CD4-positive, alpha-beta T cell treated with Interleukin-17A for 1 hour (primary cell): Measurements from ENCODE around the gene NUAK2.
A peak's percentile ranks its signal among the peaks of the same experiment; 100 is the strongest.
"Not testable (repeated sequence)": the region's sequence is repeated elsewhere in the genome, so short reads cannot be mapped to it uniquely, and the experiment has no call there.

Experiments used
- DNase-seq: peaks from one replicate; pipeline ENCODE4 v3.0.0-alpha.2; 2020

The NUAK2 gene

DNA sequence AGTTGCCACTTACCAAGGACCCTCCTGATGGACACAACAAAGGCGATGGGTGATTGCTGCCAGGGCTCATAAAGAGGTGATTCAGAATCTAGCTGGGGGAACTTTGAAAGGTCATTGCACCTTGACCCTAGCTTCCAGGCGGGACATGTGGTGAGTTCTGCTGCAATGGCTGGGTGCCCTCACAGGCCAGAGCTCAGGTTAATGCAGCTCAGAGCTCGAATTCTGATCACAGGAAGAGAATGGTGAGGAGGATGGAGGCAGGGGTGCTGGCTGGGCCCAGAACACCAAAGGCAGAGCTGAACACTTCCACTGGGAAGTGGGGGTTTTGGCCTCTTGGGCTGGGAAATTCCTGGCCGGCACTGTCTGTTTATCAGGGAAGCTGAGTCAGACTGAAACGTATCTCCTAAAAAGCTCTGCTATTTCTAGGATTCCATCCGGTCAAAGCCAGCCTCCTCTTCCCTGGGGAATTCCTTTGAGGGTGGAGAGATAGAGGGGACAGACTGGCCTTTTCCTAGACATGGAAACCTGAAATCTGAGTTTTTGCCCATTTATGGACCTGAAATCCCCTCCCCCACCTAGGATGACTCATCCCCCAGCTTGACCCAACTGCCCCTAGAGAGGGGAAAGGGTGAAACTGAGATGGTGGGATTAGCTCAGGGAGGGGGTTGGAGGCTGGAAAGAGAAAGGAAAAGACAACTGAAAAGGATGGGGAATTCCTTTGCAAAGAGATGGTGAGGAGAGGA lies 27.2 kb downstream of the NUAK2 start:
- no peak for DNase-seq

DNA sequence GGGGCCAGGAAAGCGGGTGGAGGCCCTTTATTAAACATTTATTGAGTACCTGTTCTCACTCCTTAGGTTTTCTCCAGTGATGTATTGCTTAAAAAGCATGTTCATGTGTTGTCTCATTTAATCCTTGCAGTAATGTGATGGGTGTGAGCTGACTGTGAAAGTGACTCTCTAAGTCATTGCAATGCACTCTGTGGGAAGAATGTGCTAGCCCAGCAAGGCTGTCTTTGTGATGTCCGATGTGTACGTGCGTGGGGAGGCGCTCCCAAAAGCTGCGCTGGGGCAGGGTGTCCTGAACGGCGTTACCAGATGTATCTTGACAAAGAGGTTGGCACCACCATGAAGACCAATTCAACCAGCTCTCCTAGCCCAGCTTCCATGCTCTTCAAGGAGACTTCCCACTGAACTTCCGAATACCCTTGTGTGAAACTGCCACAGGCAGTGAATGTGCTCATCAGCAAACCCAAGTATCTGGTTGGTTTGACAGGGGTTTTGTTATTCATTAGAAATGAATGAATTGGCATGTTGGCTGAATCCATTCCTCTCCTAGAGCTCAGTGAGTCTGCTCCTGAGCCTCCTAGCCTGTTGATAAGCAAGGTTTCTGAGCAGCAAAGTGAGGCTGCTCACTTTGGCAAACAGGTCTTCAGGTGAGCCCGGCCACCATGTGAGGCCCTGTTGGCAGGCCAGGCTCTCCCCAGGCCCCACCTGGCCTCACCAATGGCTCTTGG lies 28.0 kb downstream of the NUAK2 start:
- DNase-seq = no peak

DNA sequence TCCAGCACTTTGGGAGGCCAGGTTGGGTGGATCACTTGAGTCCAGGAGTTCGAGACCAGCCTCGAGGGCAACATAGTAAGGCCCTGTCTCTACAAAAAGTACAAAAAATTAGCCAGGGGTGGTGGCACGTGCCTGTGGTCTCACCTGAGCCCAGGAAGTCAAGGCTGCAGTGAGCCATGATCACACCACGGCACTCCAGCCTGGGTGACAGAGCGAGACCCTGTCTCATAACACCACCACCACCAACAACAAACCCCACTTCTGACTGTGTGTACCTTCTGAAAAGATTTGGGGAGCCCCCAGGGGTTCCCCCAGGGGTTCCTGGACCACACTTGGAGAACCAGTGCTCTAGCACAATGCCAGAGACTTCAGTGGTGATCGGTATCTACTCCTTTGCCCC lies 29.9 kb downstream of the NUAK2 start:
- no peak for DNase-seq

DNA sequence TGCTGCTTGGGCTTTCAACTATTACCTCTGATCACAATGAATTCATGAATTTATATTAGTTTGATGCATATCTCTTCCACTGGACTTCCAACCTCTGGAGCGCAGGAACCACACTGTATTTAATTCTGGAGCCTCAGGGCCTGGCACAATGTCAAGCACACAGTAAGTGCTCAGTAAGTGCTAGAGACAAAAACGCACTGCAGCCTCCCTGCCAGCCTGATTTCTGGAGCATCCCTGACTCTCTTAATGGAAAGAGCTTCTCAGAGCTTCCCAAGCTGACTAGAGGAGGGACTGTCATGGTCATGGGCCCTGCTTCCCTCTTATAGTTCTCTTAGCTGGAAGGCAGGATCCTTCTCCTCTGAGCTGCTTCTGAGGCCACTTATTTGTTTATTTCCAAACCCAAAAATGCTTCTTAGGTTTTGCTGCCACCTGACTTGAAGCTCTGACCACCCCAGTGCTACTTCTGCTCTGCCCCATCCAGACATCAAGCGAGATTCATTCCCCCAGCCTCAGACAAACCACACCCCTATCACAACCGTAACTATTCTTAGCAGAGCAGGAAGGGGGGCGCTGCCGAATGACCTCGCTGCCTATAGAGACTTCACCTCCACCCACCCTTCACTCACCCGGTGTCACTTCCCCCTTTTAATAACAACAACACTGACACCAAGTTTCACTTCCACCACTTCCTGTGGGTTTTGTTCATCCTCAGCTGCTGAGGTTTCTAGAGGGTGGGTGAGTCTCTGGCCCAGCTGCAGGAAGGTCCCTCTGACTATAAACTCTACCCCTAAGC lies 33.6 kb downstream of the NUAK2 start:
- peak; percentile 93 for DNase-seq

DNA sequence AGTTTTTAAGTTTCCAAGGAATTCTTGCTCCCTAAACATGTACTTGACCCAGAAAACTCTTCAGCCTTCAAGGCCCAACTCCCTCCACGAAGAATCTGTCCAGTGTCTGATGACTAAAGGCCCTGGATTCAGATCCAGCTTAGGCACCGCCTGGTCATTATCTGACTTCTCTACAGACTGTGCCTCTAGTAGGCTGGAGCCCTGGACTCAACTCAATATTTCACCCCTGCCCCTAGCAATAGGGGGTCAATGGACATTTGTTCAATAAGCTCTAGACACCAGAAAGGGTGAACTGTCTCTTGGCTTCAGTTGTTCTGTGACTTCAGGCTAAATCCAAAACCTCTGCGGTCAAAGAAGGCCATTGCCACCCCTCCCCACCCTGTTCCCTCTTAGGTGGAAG lies 34.5 kb downstream of the NUAK2 start:
- no peak for DNase-seq

DNA sequence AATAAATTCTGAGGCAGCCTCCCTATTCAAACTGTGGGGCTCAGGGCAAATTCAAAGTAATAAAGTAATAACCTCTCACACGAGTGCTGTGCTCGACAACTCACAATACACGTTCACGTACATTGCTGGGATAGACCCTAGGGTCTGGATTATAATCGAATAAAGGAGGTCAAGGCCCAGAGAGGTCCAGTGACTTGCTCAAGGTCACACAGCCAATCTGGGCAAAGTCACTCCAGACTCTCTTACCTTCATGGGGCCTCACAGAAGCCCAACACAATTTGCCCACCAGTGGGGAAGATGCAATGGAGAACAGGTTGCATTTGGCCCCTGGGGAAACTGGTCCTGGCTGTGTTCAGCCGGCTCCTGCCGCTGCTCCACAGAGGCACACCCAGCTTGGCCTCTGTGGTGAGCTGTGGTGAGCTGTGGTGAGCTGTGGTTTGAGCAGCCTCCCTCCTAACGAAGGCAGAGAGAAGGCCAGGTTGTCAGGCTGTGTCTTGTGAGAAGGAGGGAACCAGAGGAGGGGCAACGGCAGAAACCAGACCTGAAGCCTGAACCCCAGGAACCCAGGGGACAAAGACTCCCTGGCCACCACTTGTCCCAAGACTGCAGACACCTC lies 35.1 kb downstream of the NUAK2 start:
- DNase-seq = peak; percentile 81

DNA sequence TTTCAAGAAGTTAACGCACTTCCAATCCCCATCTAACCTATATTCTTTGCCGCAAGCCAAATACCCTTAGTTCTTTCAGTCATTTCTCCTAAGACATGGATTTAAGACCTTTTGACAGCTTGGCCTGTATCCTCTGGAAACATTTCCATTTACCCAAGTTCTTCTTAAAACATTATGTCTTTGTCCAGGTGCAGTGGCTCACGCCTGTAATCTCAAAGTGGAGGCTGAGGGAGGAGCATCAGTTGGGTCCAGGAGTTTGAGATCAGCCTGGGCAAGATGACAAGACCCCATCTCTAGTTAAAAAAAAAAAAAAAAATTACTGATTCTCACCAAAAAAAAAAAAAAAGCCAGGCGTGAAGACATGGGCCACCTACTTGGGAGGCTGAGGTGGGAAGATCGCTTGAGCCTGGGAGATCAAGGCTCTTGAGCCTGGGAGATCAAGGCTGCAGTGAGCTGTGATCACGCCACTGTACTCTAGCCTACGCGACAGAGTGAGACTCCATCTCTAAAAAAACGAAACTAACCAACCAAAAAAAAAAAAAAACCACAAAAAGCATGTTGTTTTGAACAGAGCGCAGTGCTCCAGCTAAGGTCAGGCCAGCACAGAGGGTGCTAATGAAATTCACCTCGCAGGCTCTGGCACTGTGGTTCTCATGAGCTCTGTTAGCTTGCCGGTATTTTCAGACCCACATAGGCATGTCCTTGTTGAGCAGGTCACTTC lies 36.0 kb downstream of the NUAK2 start:
- DNase-seq = peak; percentile 74

DNA sequence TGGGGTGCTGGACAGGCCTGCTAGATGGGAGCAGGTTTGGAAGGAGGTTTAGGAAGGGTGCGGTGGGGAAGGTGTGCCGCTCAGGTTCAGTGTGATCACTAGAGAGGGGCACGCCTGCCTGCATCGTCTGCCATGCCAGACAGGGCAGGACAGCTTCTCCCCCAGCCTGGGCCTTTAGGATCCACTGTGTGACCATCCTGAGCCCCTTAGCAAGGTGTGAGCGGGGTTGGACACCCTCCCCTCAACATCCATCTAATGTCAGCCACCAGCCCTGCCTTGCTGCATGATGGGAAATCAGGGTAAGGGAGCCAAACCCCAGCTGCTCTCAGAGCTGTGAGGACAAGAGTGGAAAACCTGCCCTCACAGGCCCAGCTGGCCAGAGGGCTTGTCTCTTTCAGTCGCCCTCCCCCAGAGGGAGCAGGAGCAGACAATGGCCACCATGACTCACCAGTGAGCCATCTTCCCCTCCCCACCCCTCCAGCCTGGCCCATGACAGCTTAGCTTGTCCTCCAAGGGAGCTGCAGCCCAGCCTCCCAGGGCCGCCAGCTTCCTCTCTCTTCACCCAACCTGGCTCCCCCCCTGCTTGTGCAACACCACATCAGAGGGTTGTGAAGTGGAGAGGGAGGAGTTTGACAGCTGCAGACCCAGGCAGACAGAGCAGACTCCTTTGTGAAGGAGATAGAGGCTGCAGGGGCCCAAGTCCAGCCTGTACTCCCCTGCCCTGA lies 37.0 kb downstream of the NUAK2 start:
- DNase-seq = peak; percentile 92

DNA sequence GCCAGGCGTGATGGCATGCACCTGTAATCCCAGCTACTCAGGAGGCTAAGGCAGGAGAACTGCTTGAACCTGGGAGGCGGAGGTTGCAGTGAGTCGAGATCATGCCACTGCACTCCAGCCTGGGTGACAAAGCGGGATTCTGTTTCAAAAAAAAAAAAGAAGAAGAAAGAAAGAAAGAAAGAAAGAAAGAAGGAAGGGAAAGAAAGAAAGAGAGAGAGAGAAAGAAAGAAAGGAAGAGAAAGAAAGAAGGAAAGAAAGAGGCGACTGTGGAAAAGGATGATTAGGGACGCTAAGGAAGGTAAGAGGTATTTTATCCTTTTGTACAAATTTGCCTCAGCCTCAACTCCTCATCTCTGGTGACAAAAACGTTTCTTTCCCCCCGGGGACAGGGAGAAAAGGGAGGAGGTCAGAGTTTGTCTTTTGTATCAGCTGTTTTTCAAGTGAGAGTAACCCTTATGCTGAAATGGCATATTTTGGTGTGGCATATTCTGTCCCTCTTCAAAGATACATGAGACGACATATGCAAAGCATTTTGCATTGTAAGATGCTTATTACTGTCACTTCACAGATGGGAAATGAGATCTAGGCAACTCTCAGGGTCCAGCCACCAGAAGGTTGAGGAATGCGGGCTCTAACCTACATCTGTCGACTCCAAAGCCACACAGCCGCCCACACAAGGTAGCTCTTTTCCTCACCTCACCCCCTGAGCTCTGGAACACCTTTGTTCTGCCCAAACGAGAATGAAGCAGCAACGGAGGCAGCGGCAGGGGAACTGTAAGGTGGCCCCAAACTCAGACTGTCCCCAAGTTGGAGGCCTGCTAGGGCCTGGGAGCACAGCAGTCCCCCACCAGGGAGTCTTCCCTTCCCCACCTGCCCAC lies 38.0 kb downstream of the NUAK2 start:
- DNase-seq = no peak

DNA sequence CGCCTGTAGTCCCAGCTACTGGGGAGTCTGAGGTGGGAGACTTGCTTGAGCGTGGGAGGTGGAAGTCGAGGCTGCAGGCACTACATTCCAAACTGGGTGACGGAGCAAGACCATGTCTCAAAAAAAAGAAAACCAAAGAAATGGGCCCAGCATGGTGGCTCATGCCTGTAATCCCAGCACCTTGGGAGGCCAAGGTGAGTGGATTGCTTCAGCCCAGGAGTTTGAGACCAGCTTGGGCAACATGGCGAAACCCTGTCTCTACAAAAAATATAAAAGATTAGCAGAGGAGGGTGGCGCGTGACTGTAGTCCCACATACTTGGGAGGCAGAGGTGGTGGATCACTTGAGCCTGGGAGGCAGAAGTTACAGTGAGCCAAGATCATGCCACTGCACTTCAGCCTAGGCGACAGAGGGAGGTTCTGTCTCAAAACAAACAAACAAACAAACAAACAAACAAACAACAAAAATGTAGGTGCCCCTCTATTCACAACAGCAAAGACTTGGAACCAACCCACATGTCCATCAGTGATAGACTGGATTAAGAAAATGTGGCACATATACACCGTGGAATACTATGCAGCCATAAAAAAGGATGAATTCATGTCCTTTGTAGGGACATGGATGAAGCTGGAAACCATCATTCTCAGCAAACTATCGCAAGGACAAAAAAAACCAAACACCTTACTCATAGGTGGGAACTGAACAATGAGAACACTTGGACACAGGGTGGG lies 40.7 kb downstream of the NUAK2 start:
- not testable (repeated sequence) for DNase-seq

DNA sequence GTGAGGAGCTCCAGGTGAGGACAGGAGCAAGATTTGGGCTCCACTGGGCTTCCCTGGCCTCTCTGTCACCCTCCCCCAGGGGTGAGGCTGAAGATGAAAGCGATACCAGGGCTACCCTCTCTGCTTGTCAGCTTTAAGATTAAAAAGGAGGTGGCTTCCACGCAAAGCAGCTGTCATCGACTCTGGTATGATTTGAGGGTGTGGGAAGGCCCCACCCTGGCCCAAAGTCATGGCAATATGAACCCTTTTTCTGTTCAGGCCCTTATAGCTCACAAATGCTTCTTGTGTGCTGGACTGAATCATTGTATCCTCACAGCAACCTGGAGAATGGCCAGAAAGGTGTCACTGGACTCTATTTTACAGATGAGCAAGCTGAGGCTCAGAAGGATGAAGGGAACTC lies 41.6 kb downstream of the NUAK2 start:
- peak; percentile 21 for DNase-seq

DNA sequence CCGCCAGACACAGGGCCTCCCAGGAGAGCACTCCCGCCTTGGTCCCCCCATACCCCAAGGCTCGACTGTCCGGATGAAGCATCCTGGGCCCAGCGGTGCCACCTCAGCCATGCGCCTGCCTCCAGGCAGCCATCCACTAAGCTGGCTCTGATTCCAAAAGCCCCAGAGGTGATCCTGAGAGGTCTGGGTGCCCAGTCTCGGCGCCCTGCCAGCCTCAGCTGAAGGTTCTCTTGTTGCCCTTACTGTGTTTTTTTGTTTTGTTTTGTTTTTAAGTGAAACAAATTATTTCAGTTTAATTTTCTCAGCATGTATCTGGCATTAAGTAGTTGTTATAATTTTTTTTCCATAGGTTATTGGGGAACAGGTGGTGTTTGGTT lies 44.9 kb downstream of the NUAK2 start:
- no peak for DNase-seq

DNA sequence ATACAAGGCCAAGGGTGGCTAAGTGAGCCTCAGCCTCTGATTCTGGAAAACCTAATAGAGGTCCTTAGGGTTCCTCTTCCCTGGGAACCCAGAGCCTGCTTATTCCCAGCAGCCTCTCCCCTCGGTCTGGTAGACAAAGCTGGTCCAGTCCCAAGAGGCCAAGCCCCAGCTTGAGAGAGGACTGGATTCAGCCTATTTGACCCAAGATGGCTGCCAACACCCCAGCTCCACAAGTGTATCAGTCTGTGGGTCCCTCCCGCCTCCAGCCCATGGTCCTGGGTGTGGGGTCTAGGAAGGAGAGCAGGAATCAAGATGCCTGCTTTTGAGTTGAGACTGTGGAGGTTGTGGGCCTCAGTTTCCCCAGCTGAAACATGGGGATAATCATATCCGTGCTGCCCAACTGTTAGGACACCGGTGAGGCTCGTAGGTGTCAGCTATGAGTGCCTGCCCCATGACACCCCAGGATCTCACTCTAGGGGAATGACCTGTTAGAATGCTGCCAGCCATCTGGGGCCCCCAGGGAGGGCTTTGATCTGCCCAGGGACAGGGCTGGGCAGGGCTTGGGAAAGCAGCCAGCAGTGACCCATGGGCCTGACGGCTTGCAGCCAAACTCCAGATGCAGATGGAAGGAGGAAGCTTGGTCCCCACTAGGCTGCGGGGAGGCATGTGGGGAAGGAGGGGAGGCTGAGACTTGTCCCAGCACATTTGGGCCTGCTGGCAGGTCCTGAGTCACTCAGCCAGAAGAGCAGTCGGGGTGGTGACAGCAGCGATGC lies 45.4 kb downstream of the NUAK2 start:
- DNase-seq = no peak

DNA sequence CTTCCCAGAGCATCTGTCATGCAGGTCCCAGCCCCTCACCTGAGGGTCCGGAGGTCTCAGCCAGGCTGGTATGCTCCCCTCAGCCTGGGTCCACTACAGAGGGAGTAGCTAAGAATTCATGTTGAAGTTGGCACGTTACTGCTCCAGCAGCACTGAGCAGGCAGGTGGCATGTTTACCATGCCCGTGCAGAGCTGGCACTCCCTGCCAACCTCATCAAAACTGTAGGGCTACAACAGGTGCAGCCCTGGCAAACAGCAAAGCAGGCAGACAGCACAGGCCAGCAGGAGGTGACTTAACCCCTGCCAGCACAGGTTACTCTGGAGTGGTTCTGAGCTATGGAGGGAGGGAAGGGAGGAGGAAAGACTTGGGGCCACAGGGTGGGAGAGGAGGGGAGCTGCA lies 46.4 kb downstream of the NUAK2 start:
- peak; percentile 52 for DNase-seq

DNA sequence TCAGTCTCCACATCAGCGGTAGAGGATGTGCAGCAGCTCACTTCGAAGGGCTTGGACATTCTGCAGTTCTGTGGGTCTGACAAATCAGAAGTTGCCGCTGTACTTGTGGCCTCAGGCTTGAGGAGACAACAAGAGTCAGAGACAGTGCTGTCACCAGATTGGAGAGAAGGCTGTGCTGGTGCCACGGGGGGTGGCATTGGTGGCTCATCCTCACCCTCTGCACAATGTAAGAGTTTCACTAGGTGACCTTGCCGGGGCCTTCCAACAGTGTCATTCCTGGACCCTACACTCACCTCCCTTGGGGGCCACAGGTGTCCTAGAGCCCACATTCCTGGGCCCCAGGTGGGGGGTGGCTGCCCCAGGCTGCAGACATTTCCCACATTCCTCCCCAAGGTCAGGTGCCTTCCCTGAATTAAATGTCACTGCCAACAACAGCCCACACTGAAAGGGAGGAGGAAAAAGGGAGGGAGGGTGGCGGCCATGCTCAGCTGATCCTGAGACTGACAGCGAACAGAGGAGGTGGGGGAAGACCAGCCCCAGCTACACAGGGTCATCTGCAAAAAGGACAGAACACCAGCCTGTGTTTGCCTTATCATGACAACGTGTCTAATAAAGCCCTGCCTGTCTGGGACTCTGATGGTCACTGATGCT lies 47.4 kb downstream of the NUAK2 start:
- no peak for DNase-seq

DNA sequence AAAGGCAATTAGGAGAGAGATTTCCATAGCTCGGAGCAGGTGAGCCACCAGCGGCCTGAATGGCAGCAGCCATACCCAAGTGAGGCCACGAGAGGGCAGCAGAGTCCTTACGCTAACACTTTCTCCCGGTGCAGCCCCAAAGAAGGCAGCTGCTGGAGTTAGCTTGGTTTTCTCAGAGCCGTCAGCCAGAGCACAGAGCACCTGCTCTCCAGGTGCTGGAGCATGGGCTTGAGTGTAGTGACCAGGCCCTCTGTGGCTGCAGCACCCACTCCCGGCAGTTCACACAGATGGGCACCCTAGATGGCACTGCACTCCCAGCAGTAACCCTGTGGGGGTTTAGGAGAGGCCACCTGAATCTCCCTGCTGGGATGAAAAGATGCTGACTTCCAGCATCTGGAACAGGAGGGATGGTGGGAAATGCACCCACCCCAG lies 48.0 kb downstream of the NUAK2 start:
- DNase-seq = peak; percentile 88

DNA sequence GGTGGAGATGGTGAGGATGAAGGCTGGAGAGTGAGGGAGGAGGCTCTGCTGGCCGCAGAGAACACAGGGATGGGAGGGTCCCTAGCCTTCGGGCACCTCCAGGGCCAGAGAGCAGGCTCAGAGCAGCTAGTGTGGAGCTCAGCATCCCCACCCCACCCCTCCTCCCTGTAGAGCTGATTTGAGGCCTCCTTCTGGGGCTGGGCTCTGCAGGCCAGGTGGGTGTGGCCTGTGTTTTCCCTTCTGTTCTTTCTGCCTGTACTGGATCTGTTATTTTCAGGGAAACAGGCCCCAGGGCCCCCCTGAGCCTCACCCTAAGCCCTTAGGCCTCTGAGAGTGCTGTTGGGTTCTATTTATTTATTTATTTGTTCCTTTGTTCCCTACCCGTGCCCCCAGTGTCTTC lies 49.0 kb downstream of the NUAK2 start:
- DNase-seq = no peak

DNA sequence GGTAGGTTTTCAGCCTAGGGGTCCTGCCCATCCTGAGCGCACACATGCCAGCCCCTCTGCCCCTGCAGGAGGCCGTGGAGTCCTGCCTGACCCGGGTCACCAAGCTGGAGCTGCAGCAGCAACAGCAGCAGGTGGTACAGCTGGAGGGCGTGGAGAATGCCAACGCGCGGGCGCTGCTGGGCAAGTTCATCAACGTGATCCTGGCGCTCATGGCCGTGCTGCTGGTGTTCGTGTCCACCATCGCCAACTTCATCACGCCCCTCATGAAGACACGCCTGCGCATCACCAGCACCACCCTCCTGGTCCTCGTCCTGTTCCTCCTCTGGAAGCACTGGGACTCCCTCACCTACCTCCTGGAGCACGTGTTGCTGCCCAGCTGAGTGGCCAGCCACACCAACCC lies 49.8 kb downstream of the NUAK2 start:
- DNase-seq = no peak

DNA sequence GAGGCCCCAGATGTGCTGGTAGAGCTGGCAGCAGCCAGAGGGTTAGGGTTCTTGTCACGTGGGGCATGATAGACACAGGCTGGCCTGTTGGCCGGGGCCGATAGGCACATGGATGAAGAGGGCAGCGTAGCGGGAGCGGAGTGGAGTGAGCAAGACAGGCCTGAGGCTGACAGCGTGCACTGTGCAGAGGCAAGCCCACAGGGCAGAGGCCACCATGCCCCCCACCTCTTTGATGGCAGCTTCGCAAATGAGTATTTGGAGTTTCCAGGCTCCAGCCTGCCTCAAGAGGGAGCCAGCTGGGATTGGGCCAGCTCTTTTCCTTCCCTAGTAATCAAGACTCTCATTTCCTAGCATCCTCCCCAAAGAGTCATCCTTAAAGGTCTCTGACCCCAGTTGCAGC lies 50.3 kb downstream of the NUAK2 start:
- no peak for DNase-seq
